ENCODE results near the gene CGB1. TPM values are rescaled to one million over a fixed set of nuclear protein-coding genes. Genes with fewer than 3 reads are reported as not detected.
A peak's percentile ranks its signal among the peaks of the same experiment; 100 is the strongest.

The CGB1 gene
- total RNA-seq, 1 donor from 2014 or later, result not detected

GRCh38 chr19:49011194-49011593, 25.5 kb downstream of the CGB1 start:
- ATAC-seq (ENCODE audit: poor library complexity) (no peak), DNase-seq (no peak)
- intact Hi-C loops (cut with DNase I), result no loop called here

DNA sequence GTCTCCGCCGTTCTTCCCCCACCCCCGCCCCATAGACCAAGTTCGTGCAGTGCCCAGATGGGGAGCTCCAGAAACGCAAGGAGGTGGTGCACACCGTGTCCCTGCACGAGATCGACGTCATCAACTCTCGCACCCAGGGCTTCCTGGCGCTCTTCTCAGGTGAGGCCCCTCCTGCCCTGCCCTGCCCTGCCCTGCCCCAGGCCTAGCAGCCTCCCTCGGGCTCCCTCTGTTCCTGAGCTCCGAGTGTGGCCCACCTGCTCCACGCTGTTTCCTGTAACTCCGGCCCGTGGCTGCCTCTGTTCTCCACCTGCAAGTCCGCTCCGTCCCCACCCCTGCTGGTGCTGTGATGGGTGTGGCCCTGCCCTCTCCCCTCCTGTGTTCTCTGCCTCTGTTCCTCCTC, 26.2 kb downstream of the CGB1 start:
- no peak for DNase-seq
- intact Hi-C loops (cut with DNase I), result no loop called here
- no peak for ATAC-seq (ENCODE audit: poor library complexity)

- ATAC-seq (ENCODE audit: poor library complexity) (no peak), DNase-seq (no peak)
- intact Hi-C loops (cut with DNase I), result no loop called here
Observed at GRCh38 chr19:49009828-49010227, 26.9 kb downstream of the CGB1 start.

- ATAC-seq (ENCODE audit: poor library complexity) (no peak), DNase-seq (no peak)
- intact Hi-C loops (cut with DNase I), result no loop called here
Observed at GRCh38 chr19:49006905-49007304, 29.8 kb downstream of the CGB1 start.

DNA sequence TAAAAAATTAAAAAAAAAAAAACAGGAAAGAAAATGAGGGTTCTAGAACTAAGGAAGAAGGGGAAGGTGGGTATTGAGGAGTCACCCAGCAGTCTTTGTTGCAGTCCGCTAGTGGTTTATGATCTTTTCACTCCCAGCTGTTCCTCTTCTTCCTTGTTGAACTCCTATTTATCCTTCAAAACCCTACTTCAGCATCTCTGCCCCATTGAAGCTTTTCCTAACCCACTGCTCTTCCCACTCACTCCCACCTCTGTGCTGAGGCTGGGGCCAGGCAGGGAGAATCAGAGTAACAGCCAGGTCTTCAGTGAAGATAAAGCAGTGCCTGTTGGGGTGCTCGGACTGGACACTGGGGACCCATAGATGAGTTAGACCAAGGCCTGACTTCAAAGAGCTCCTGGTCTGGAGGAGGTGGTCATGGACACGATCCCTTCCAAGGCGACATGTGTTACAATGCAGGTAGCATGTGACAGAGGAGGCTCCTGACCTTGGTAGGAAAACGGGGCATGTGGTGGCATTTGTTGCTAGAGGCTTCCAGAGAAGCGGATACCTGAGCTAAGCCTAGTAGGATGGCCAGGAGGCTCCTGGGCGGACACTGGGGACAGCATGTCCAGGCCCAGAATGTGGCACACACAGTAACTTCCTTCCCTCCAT, 31.6 kb downstream of the CGB1 start:
- ATAC-seq (ENCODE audit: poor library complexity) (no peak), DNase-seq (no peak)
- intact Hi-C loops (cut with DNase I), result no loop called here

DNA sequence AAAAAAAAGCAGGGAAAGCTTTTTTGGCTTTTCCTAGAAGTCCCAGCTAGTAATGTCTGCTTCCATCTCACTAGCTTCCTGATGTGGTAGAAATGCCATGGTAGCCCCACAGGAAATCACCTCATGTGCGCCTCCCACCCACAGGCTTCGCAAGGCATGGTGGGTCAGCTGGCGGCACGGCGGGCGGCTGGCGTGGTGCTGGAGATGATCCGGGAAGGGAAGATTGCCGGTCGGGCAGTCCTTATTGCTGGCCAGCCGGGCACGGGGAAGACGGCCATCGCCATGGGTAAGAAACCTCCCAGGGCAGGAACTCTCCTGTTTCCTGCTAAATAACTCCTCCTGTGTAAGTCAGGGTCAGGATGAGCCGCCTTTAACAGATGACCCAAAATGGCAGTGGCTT, 32.6 kb downstream of the CGB1 start:
- DNase-seq (no peak), ATAC-seq (ENCODE audit: poor library complexity) (no peak)
- intact Hi-C loops (cut with DNase I), result no loop called here

- intact Hi-C loops (cut with DNase I), result no loop called here
- ATAC-seq (ENCODE audit: poor library complexity) (no peak), DNase-seq (no peak)
Observed at GRCh38 chr19:48999481-49000325, 37.0 kb downstream of the CGB1 start.

DNA sequence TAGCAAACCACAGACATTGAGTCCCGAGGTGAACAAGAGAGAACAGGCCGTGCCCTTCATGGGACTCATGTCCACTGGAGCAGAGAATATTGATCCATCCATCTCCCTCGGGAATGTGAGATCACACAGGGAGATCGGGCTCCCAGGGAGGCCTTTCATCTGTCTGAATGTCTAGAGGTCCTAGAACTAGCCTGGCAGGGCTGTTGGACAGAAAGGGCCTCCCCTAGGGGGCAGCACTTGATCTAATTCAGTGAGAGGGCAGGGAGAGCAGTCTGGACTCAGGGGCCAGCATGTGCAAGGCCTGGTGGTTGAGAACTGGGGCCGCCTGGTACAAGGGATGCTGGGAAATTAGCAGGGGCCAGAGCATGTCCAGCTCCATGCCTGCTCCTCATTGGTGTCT, 38.7 kb downstream of the CGB1 start:
- intact Hi-C loops (cut with DNase I), result no loop called here
- no peak for ATAC-seq (ENCODE audit: poor library complexity)
- no peak for DNase-seq

DNA sequence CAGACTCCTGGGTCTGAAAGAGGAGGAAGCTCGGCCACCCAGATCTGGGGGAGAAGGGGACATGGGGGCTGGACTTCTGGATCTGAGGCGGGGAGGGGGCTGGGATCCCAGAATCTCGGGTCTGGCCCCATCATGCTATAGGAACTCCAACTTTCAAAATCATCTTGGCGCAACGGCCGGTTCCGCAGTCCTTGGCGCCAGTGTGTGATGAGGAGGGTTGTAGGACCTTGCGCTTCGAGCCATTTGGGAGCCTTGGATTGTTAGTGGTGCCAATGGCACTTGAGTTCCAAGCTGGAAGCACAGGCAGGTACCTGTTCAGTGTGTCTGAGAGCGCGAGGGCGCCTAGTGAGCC, 42.7 kb downstream of the CGB1 start:
- ATAC-seq (ENCODE audit: poor library complexity) (no peak), DNase-seq (no peak)
- intact Hi-C loops (cut with DNase I), result no loop called here

GRCh38 chr19:48993175-48994034, 43.3 kb downstream of the CGB1 start, which contains the start of the genes GYS1 and RUVBL2:
Gene GYS1, minus strand, starts transcription at chr19:48993309. Its CDS starts 197 bp downstream, at chr19:48993112.
Gene RUVBL2, plus strand, starts transcription at chr19:48993887. Its CDS starts 25 bp downstream, at chr19:48993912.
- intact Hi-C loops (cut with DNase I), result no loop called here
- peak; percentile 100 for DNase-seq
- ATAC-seq (ENCODE audit: poor library complexity), result peak; percentile 94

GRCh38 chr19:48992581-48993174, 44.0 kb downstream of the CGB1 start:
- intact Hi-C loops (cut with DNase I), result no loop called here
- DNase-seq, result no peak
- peak; percentile 4 for ATAC-seq (ENCODE audit: poor library complexity)

GRCh38 chr19:48991873-48992580, 44.7 kb downstream of the CGB1 start:
- intact Hi-C loops (cut with DNase I), result no loop called here
- ATAC-seq (ENCODE audit: poor library complexity), result peak; percentile 56
- peak; percentile 69 for DNase-seq

- ATAC-seq (ENCODE audit: poor library complexity) (no peak), DNase-seq (no peak)
Observed at GRCh38 chr19:48991011-48991609, 45.6 kb downstream of the CGB1 start.

GRCh38 chr19:48990400-48990799, 46.3 kb downstream of the CGB1 start:
- intact Hi-C loops (cut with DNase I), result no loop called here
- DNase-seq, result no peak
- no peak for ATAC-seq (ENCODE audit: poor library complexity)

More at GRCh38 chr19:48991011-48991609, 45.6 kb downstream of the CGB1 start:
- intact Hi-C loops (cut with DNase I), result no loop called here

- intact Hi-C loops (cut with DNase I), result no loop called here
- ATAC-seq (ENCODE audit: poor library complexity) (peak; percentile 2), DNase-seq (peak; percentile 62)
Observed at GRCh38 chr19:48989701-48990291, 46.9 kb downstream of the CGB1 start.

GRCh38 chr19:48988860-48989259, 47.8 kb downstream of the CGB1 start:
- DNase-seq (no peak), ATAC-seq (ENCODE audit: poor library complexity) (no peak)
- intact Hi-C loops (cut with DNase I), result no loop called here

GRCh38 chr19:48988286-48988685, 48.4 kb downstream of the CGB1 start:
- ATAC-seq (ENCODE audit: poor library complexity), result no peak
- DNase-seq, result no peak
- intact Hi-C loops (cut with DNase I), result no loop called here

DNA sequence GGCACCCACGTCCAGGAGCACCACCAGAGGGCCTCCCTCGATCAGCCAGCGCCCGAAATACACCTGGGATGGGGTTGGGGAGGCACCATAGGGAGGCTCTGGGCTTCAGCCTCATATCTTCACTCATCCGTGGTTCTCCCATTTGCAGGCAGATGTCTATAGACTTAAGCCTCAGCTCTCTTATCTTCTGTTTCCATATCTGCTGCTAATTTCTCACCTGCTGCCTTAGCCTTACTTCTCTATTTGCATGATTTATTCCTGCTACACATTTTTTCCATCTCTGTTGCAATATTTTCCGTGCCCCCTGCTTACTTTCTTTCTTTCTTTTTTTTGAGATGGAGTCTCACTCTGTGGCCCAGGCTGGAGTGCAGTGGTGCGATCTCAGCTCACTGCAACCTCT, 49.4 kb downstream of the CGB1 start:
- no peak for ATAC-seq (ENCODE audit: poor library complexity)
- DNase-seq, result no peak
- intact Hi-C loops (cut with DNase I), result no loop called here
